Hematopoietic multipotent progenitor cell (in vitro differentiated cells): Measurements from ENCODE around the gene KRT1. TPM values are rescaled to one million over a fixed set of nuclear protein-coding genes. Genes with fewer than 3 reads are reported as not detected.

ENCODE experiments used
- DNase-seq, 3 donors: peaks; one replicate each; pipeline ENCODE4 v3.0.0-alpha.2; 2011 to 2015; ENCODE audit warnings: low read depth in 2 of 3, low spot score in 2 of 3
- total RNA-seq: library from RNA; depleted of rRNA; stranded (reverse); fragments of >200 nt; gene quantifications from one replicate; pipeline ENCODE4 v1.2.3, GENCODE V29; 2012

The KRT1 gene
- total RNA-seq, 1 donor = 1.1 TPM

GRCh38 chr12:52643233-52644077, 36.8 kb downstream of the KRT1 start:
- no peak for DNase-seq

DNA sequence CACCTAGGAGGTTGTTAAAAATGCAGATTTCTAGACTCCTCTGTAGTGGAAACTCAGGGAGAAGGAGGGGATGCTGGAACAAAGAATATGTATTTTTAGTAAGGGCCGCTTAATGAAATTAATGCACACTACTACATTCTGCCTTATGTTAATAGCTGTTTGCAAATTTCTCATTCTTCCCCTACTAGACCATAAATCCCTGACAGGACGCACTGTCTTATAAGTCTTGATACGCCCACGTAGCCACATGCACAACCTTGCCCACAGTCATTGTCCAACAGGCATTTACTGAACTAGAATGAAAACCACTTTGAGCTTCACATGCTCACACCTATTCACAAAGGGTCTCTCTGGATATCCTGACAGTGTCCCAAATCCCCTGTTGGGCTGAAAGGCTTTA, 38.7 kb downstream of the KRT1 start:
- DNase-seq = no peak

DNA sequence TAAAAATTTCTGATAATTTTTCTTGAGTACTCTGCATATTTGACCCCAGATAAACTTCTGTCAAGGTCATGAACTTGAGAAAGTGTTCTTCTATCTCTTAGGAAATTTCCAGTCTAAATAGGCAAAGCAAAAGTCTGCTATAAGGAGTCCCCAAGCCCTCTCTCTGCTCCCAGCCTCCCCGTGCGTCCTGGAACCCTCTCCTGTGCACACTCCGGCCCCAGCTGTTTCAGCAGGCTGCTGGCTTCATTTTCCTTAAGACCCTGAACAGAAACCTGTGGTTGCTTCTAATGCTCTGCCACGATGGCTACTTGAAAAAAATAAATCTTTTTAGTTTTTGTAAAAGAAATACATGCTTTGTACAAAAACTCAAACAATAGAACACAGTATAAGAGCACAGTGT, 42.9 kb downstream of the KRT1 start:
- no peak for DNase-seq

DNA sequence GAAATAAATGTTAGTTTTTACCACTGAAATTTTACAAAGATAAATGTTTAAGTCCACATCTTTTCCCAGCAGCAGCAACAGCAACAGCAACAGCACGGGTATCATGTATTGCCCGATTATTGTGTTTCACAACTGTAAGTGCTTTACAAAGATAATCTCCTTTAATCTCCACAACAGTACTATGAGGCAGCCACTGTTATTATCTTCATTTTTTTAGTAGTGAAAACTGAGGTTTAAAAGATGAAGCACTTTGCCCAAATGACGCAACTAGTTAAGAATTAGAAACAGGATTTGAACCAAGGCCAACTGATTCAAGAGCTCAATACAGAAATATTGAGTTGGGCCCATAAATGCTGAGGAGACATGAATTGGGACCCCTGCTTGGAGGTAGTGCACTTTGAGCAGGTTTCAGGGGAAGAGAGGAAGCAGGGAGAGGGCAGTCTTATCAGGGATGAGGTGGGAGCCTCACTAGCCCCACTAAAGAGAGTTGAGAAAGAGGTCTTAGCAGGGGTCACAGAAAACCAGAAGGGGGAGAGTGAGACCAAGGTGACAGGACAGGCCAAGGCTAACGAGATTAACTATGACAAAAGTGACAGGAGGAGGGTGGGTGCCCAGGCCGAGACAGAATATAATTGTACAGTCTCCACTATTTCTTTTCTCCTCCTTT, 43.5 kb downstream of the KRT1 start:
- no peak for DNase-seq

DNA sequence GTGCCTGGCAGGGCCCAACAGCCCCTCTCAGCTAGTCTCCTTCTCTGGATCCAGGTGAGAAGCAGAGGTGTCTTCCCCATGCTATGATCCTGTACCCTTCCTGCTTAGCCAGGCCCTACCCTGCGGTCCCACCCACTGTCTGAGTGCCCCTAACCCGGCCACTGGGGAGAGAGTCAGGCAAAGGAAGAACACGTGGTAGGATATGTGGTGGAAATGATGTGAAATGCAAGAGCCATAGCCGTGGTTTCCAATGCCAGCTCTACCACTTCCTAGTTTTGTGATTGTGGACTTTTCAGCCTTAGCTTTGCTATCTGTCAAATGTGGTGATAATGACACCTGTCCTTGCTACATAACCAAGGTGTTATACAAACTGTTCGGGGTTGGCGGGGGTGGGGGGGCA, 44.0 kb downstream of the KRT1 start:
- DNase-seq = peak in 1 of 3 donors; percentile 14

DNA sequence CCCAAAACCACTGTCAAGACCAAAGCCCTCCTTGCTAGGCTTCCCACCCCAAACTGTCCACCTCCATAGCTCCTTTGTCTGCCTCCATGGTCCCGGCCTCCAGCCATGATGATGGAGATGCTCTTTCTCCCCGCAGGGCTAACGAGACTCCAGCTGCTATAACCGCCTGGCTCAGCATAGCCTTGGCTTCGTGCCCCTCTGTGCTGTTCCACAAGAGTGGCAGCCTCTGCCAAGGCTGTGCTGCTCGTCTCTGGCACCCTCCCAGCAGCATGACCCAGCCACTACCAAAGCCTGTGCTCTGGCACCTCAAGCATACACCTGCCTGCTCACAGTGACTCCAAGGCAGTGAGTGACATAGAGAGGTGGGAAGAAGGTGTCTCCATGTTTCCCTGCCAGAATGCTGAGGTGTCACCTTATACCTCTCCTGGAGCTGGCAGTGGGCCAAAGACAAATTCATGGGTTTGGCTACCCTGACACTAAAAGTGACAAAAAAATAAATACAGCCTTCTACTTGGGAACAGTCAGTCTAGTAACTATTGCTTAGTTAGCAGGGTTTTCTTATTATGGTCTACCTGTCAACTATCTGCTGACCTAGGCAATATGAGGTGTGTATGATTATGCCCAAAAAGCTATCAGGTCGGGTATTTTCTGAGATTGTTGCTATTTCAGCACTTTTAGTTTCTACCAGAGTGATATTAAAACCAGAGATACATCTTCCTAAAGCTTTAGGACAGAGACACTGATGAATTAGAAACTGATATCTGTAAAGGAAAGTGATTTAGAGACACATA, 45.7 kb downstream of the KRT1 start:
- DNase-seq = no peak

GRCh38 chr12:52633383-52633782, 46.8 kb downstream of the KRT1 start:
- DNase-seq = peak in 2 of 3 donors; percentile 73 to 90

DNA sequence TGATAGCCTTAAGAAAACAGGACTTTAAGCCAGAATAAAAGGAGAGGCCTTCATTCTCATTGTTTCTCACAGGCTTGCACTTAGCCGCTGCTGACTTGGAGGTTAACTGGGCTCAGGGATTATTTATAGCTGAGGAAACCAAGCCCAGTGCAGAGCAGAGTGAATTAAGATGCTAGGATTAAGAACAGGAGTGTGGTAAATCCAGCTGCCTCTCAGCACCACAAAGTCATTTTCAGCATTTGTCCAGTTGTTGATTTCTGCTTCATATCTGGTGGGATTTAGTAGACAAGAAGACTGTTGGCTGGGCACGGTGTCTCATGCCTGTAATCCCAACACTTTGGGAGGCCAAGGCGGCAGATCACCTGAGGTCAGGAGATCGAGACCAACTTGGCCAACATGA, 47.6 kb downstream of the KRT1 start:
- no peak for DNase-seq

DNA sequence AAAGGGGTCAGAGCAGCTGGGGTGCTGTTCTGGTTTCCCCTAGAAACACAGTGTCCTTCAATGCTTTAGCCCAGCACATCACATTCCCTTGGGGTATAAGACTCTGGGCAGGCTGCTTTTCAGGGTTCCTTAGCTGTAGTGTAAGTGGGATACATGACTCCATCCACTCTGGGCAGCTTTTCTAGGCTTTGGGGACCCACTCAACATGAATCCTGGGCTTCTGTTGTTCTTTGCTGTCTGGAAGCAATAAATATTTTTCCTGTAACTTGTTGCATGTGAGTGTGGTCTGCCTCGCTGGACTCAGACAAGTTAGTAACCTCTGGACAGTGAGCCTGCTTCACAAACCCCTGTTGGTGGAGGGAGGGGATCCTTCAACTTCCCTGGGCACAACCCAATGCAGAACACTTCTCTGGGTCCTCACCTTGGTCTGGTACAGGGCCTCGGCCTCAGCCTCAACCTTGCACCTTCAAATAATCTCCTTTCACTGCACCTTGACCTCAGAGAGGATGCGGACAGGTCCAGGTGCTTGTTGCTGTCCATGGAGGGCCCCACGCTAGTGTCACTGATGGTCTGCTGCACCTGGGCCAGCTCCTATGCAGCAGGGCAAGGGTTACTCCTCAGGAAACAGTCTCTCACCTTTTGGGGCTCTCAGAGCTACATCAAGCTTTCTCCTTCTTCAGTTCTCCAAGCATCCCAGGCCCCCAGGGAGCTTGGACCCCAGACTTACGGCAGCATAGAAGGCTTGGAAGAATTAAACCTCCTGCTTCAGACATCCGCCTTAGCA, 48.3 kb downstream of the KRT1 start:
- no peak for DNase-seq

GRCh38 chr12:52631264-52631663, 48.9 kb downstream of the KRT1 start:
- DNase-seq = no peak

DNA sequence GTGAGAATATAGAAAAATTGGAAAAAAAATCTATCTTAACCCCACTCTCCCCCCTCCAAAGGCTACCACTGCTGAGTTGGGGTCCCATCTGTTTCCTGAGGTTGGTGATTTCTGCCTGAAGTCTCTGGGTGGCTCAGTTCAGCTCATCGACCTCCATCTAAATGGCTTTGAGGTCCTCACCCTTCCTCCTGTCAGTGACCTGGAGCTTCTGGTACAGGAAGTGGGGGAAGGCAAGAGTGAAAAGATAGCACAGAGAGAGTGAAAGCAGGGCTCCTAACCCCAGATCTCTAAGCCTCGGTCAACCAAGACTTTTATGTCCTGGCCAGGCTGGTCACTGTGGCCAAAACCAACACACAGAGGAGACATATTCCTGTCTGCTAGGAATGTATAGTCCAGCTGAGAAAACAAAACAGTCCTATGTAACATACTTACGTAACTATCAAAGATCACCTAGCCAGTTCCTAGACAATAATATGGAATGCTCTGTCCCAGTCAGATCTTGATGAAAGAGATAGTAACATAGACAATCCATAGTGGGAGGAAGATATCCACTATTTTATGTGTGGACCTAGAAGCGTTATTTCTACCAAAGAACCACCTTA, 49.5 kb downstream of the KRT1 start:
- peak in 2 of 3 donors; percentile 43 to 74 for DNase-seq

DNA sequence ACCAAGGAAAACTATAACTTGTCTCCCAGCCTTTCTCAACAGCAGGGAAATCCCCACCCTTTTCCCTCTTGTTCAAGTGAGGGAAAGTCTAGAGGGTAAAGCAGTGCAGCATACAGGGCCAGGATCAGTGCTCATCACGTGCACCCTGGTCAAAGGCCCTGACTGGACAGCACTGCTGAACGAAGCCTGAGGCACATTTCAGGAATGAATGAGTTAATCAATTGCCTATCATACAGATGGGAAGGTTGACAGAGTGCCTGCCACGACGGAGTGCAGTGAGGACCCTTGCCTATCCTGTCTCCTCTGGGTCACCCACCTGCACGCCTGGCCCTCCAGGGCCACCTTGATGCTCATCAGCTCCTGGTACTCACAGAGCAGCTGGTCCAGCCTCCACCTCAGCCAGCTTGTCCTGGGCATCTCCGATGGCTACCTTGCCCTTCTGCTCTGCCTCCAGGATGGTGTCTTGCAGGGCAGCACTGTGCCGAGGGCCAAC, 50.2 kb downstream of the KRT1 start:
- no peak for DNase-seq

- no peak for DNase-seq
These were observed 50.8 kb downstream of the KRT1 start for GRCh38 chr12:52629281-52630007.

DNA sequence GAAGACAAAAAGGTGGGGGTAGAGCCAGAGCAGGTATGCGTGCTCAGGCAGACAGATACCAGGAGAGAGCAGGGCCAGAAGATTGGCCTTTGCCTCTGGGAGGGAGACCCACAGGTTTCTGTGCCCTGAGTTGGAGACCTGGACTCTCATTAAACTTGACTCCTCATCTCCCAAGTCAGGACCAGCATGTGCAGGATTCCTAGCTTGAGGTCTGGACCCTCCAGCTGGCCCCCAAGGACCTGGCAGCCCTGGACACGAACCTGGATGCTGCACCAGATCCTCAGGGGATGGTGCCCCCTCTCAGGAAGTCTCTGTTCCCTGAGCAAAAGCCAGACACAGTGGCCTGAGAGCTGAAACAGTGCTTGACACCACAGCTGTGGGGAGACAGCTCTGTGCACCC, 51.4 kb downstream of the KRT1 start:
- DNase-seq = no peak

GRCh38 chr12:52628111-52628507, 52.1 kb downstream of the KRT1 start:
- no peak for DNase-seq

- DNase-seq = no peak
These were observed 52.7 kb downstream of the KRT1 start for GRCh38 chr12:52627395-52628110.
